ENCODE measurements around the gene CROCC2. TPM values are rescaled to one million over a fixed set of nuclear protein-coding genes. Genes with fewer than 3 reads are reported as not detected.

CROCC2 gene
- total and polyA plus RNA-seq, 2 of the 13 experiments (the other 11 are each of a cell fraction or from before 2014, with no cell fraction given): not detected

GRCh38 chr2:240864475-240864874 is 41.7 kb upstream of the CROCC2 start (continued):
- TF ChIP-seq ZNF512B (CRISPR knock-in tag; IDR thresholded peaks at IDR 0.05; ENCODE audit: borderline replicate concordance) (no peak), PCBP2 (optimal IDR thresholded peaks at IDR 0.05; ENCODE audit: low read depth, low read length, poor library complexity, severe bottlenecking) (no peak), ZNF441 (CRISPR knock-in tag; IDR thresholded peaks at IDR 0.05; ENCODE audit: borderline replicate concordance) (peak; percentile 59; the same call in 1 of the 2 replicates), NCOA5 (CRISPR knock-in tag; IDR thresholded peaks at IDR 0.05) (no peak), IKZF5 (CRISPR knock-in tag; IDR thresholded peaks at IDR 0.05) (peak; percentile 58; the same call in 1 of the 2 replicates), ZNF768 (CRISPR knock-in tag; IDR thresholded peaks at IDR 0.05) (no peak), HDAC2 (CRISPR knock-in tag; IDR thresholded peaks at IDR 0.05) (peak; percentile 77), ZNF430 (CRISPR knock-in tag; IDR thresholded peaks at IDR 0.05) (0 out of 2 replicates have a peak, but pooled peaks have one; percentile 44), NFAT5 (CRISPR knock-in tag; IDR thresholded peaks at IDR 0.05) (no peak), CHD4 (IDR thresholded peaks at IDR 0.05; ENCODE audit: borderline replicate concordance, low read length) (0 out of 2 replicates have a peak, but pooled peaks have one; percentile 38), ZNF7 (CRISPR knock-in tag; IDR thresholded peaks at IDR 0.05) (no peak), ZFP36 (IDR thresholded peaks at IDR 0.05; ENCODE audit: borderline replicate concordance, low read depth, low read length, partially characterized antibody) (no peak), ZNF574 (CRISPR knock-in tag; IDR thresholded peaks at IDR 0.05) (no peak), ZNF720 (CRISPR knock-in tag; IDR thresholded peaks at IDR 0.05) (no peak), TFE3 (CRISPR knock-in tag; IDR thresholded peaks at IDR 0.05) (peak; percentile 77), SAP130 (CRISPR knock-in tag; IDR thresholded peaks at IDR 0.05; ENCODE audit: low read depth) (peak; percentile 83), ZSCAN31 (CRISPR knock-in tag; IDR thresholded peaks at IDR 0.05; ENCODE audit: low read depth) (no peak)

Data from HepG2 (cell line).